OCI-LY1 (cell line): Measurements from ENCODE around the gene C11orf52.

ENCODE experiments used
- EZH2 ChIP-seq: fragments of 200-600 bp; sonication (generic), shearing (Covaris generic); IDR thresholded peaks from 2 replicates; pipeline ENCODE4 v1.8.0; 2017; ENCODE audit warnings: borderline replicate concordance, mixed run types, mild to moderate bottlenecking, antibody characterized with exemption, low read length, moderate library complexity, mixed read lengths
- TF ChIP-seq, protein P1 (sequence below): fragments of 200-600 bp; sonication (generic), shearing (Covaris generic); IDR thresholded peaks from 2 replicates; pipeline ENCODE4 v1.5.1; 2017; ENCODE audit warnings: mild to moderate bottlenecking, antibody characterized with exemption, low read length, moderate library complexity, mixed read lengths

GRCh38 chr11:111934306-111934705 lies 15.6 kb downstream of the C11orf52 start:
- TF ChIP-seq, protein P1, sequence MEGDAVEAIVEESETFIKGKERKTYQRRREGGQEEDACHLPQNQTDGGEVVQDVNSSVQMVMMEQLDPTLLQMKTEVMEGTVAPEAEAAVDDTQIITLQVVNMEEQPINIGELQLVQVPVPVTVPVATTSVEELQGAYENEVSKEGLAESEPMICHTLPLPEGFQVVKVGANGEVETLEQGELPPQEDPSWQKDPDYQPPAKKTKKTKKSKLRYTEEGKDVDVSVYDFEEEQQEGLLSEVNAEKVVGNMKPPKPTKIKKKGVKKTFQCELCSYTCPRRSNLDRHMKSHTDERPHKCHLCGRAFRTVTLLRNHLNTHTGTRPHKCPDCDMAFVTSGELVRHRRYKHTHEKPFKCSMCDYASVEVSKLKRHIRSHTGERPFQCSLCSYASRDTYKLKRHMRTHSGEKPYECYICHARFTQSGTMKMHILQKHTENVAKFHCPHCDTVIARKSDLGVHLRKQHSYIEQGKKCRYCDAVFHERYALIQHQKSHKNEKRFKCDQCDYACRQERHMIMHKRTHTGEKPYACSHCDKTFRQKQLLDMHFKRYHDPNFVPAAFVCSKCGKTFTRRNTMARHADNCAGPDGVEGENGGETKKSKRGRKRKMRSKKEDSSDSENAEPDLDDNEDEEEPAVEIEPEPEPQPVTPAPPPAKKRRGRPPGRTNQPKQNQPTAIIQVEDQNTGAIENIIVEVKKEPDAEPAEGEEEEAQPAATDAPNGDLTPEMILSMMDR, result no peak
- TF ChIP-seq EZH2, result no peak
